Nephron (organoid): Measurements from ENCODE around the gene REPIN1.
"Not testable (repeated sequence)": the region's sequence is repeated elsewhere in the genome, so short reads cannot be mapped to it uniquely, and the experiment has no call there.

ENCODE experiments used
- H3K27ac Mint-ChIP-seq, 3 experiments: 2 replicates each; pipeline ENCODE4 v1.8.0; 2020; ENCODE audit warnings: mixed read lengths in 3 of 3, mild to moderate bottlenecking in 2 of 3, moderate library complexity in 1 of 3
- H3K27me3 Mint-ChIP-seq: 2 replicates; pipeline ENCODE4 v1.8.0; 2021; ENCODE audit warnings: low read depth, mild to moderate bottlenecking, moderate library complexity, mixed read lengths
- H3K36me3 Mint-ChIP-seq: 2 replicates; pipeline ENCODE4 v1.8.0; 2020; ENCODE audit warnings: low read depth, mixed read lengths
- H3K4me1 Mint-ChIP-seq: 2 replicates; pipeline ENCODE4 v1.8.0; 2020; ENCODE audit warnings: mixed read lengths
- H3K4me3 Mint-ChIP-seq, 3 experiments: 2 replicates each; pipeline ENCODE4 v1.8.0; 2020; ENCODE audit warnings: mild to moderate bottlenecking in 3 of 3, mixed read lengths in 3 of 3, moderate library complexity in 2 of 3
- H3K9me3 Mint-ChIP-seq: 2 replicates; pipeline ENCODE4 v1.8.0; 2020; ENCODE audit warnings: mixed read lengths
- CTCF ChIP-seq, 3 experiments: fragments of 200-600 bp; sonication (generic); IDR thresholded peaks; one replicate each; pipeline ENCODE4 v1.5.0; 2021; ENCODE audit warnings: antibody characterized with exemption in 3 of 3; ENCODE audit not compliant: unreplicated experiment in 3 of 3

The REPIN1 gene

GRCh38 chr7:150382844-150383225 lies 14.2 kb downstream of the REPIN1 start:
- Mint-ChIP-seq H3K4me3 (peak overlapping the region; percentile 60 to 81 (median 76)), H3K27me3 (no peaks in the 10 kb centered on the region), H3K9me3 (no peaks in the 10 kb centered on the region), H3K4me1 (peaks cover 70% of the 10 kb centered on the region), H3K36me3 (peaks cover 4% of the 10 kb centered on the region), H3K27ac (peak overlapping the region; percentile 91 to 96 (median 94))
- no peak for TF ChIP-seq CTCF (IDR thresholded peaks at IDR 0.05; ENCODE audit: unreplicated experiment in 3 of 3)

GRCh38 chr7:150383710-150384397 lies 15.2 kb downstream of the REPIN1 start:
- Mint-ChIP-seq H3K4me1 (peaks cover 69% of the 10 kb centered on the region), H3K27me3 (no peaks in the 10 kb centered on the region), H3K36me3 (peaks cover 4% of the 10 kb centered on the region), H3K27ac (peak overlapping the region; percentile 91 to 96 (median 94)), H3K4me3 (peak overlapping the region; percentile 60 to 81 (median 76)), H3K9me3 (no peaks in the 10 kb centered on the region)
- no peak for TF ChIP-seq CTCF (IDR thresholded peaks at IDR 0.05; ENCODE audit: unreplicated experiment in 3 of 3)

- no peak for TF ChIP-seq CTCF (IDR thresholded peaks at IDR 0.05; ENCODE audit: unreplicated experiment in 3 of 3)
- Mint-ChIP-seq H3K9me3 (no peaks in the 10 kb centered on the region), H3K27me3 (no peaks in the 10 kb centered on the region)
Observed at GRCh38 chr7:150384406-150385301, 16.0 kb downstream of the REPIN1 start.

GRCh38 chr7:150385302-150385723 lies 16.7 kb downstream of the REPIN1 start:
- no peak for TF ChIP-seq CTCF (IDR thresholded peaks at IDR 0.05; ENCODE audit: unreplicated experiment in 3 of 3)
- H3K27ac Mint-ChIP-seq, result peak overlapping the region; percentile 90 to 96 (median 95)
- peak overlapping the region; percentile 23 to 45 (median 32) for H3K4me3 Mint-ChIP-seq
- H3K36me3 Mint-ChIP-seq, result peaks cover 4% of the 10 kb centered on the region
- no peaks in the 10 kb centered on the region for H3K9me3 Mint-ChIP-seq
- H3K27me3 Mint-ChIP-seq, result no peaks in the 10 kb centered on the region
- peaks cover 64% of the 10 kb centered on the region for H3K4me1 Mint-ChIP-seq

More at GRCh38 chr7:150384406-150385301, 16.0 kb downstream of the REPIN1 start:
- Mint-ChIP-seq H3K4me3 (peak overlapping the region; percentile 50 to 70 (median 63)), H3K4me1 (peaks cover 70% of the 10 kb centered on the region), H3K36me3 (peaks cover 4% of the 10 kb centered on the region), H3K27ac (peak overlapping the region; percentile 91 to 96 (median 95))

- H3K4me3 Mint-ChIP-seq, H3K9me3 Mint-ChIP-seq, H3K27me3 Mint-ChIP-seq, H3K36me3 Mint-ChIP-seq: not testable (repeated sequence)
- peaks cover 58% of the 10 kb centered on the region for H3K4me1 Mint-ChIP-seq
- peak overlapping the region; percentile 90 to 96 (median 95) for H3K27ac Mint-ChIP-seq
Observed at GRCh38 chr7:150385884-150386283, 17.3 kb downstream of the REPIN1 start.

GRCh38 chr7:150388306-150388705 lies 19.7 kb downstream of the REPIN1 start:
- Mint-ChIP-seq H3K27ac (peak overlapping the region in 1 of 3 experiments; percentile 63), H3K9me3 (no peaks in the 10 kb centered on the region), H3K4me3 (no peak overlapping the region), H3K4me1 (peaks cover 40% of the 10 kb centered on the region), H3K36me3 (peaks cover 22% of the 10 kb centered on the region), H3K27me3 (no peaks in the 10 kb centered on the region)
- TF ChIP-seq CTCF (IDR thresholded peaks at IDR 0.05; ENCODE audit: unreplicated experiment in 3 of 3), result no peak
